ENCODE measurements around the gene KNSTRN. TPM values are rescaled to one million over a fixed set of nuclear protein-coding genes. Genes with fewer than 3 reads are reported as not detected.
A peak's percentile ranks its signal among the peaks of the same experiment; 100 is the strongest.

Gene KNSTRN
- total and polyA plus RNA-seq, 2 of the 13 experiments (the other 11 are each of a cell fraction or from before 2014, with no cell fraction given), result 20.3 to 62.3 TPM

- TF ChIP-seq CEBPZ (IDR thresholded peaks at IDR 0.05; ENCODE audit: low read length) (no peak), MTA1 (CRISPR knock-in tag; IDR thresholded peaks at IDR 0.05; ENCODE audit: borderline replicate concordance) (0 out of 2 replicates have a peak, but pooled peaks have one; percentile 43), AKAP8 (CRISPR knock-in tag; IDR thresholded peaks at IDR 0.05) (no peak), ZSCAN31 (CRISPR knock-in tag; IDR thresholded peaks at IDR 0.05; ENCODE audit: low read depth) (peak; percentile 73; the same call in 1 of the 2 replicates), ZNF550 (CRISPR knock-in tag; IDR thresholded peaks at IDR 0.05; ENCODE audit: borderline replicate concordance) (no peak), PCBP2 (optimal IDR thresholded peaks at IDR 0.05; ENCODE audit: low read depth, low read length, poor library complexity, severe bottlenecking) (no peak), PPARG (CRISPR knock-in tag; conservative IDR thresholded peaks at IDR 0.05) (0 out of 2 replicates have a peak, but pooled peaks have one; percentile 18), ZNF510 (CRISPR knock-in tag; IDR thresholded peaks at IDR 0.05; ENCODE audit: low read depth) (no peak), TRIM22 (IDR thresholded peaks at IDR 0.05) (no peak), SKI (IDR thresholded peaks at IDR 0.05; ENCODE audit: partially characterized antibody) (no peak), ZKSCAN5 (CRISPR knock-in tag; IDR thresholded peaks at IDR 0.05) (no peak), ZNF556 (CRISPR knock-in tag; IDR thresholded peaks at IDR 0.05; ENCODE audit: borderline replicate concordance) (peak; percentile 46), ZNF883 (CRISPR knock-in tag; IDR thresholded peaks at IDR 0.05; ENCODE audit: not compliant biosample characterization) (no peak), ZHX2 (IDR thresholded peaks at IDR 0.05; ENCODE audit: low read depth) (0 out of 2 replicates have a peak, but pooled peaks have one; percentile 43), ZHX2 (CRISPR knock-in tag; IDR thresholded peaks at IDR 0.05; ENCODE audit: borderline replicate concordance) (no peak), MTERF4 (CRISPR knock-in tag; IDR thresholded peaks at IDR 0.05) (no peak)
Observed at GRCh38 chr15:40382580-40383456, at the start of gene KNSTRN (continued).
